SK-N-SH (cell line): ENCODE data around the gene TIMP2. TPM values are rescaled to one million over a fixed set of nuclear protein-coding genes. Genes with fewer than 3 reads are reported as not detected.

Experiments
- CTCF ChIA-PET: fragments of 300-600, 350-600 bp; formaldehyde crosslinking; extraction: SDS; loops from one replicate; lab custom pipeline; 2021; lab: Yijun Ruan, JAX
- POLR2A ChIA-PET: fragments of 350-600 bp; sonication (Branson Sonifier 250); formaldehyde crosslinking; extraction: SDS; loops from one replicate; lab custom pipeline; 2020; ENCODE audit warnings: antibody characterized with exemption, inconsistent platforms; lab: Yijun Ruan, JAX
- DNase-seq: peaks from one replicate; pipeline ENCODE4 v3.0.0; 2012
- H2AFZ ChIP-seq: fragments of 200-600 bp; sonication (generic); 2 replicates; pipeline ENCODE4 v1.8.1; 2016; ENCODE audit warnings: antibody characterized with exemption, mild to moderate bottlenecking, low read depth
- H3F3A ChIP-seq: fragments of 200-600 bp; sonication (generic); replicated peaks from 2 replicates; pipeline ENCODE3; 2016; ENCODE audit warnings: antibody characterized with exemption, mild to moderate bottlenecking; ENCODE audit not compliant: insufficient read depth
- H3K27ac ChIP-seq, 2 experiments: fragments of 200-500 bp in 1 of 2; fragments of 200-600 bp in 1 of 2; sonication (Bioruptor generic) in 1 of 2; sonication (generic), shearing (Covaris generic) in 1 of 2; 2 replicates each; pipeline versions ENCODE4 v1.5.1 to v1.6.1; 2014 to 2016; ENCODE audit warnings: low read depth in 2 of 2, inconsistent platforms in 1 of 2, low read length in 1 of 2, mild to moderate bottlenecking in 1 of 2, mixed read lengths in 1 of 2
- H3K27me3 ChIP-seq: fragments of 200-600 bp; sonication (generic), shearing (Covaris generic); 2 replicates; pipeline ENCODE4 v1.6.1; 2016; ENCODE audit warnings: mixed run types; ENCODE audit not compliant: insufficient read depth
- H3K36me3 ChIP-seq, 2 experiments: fragments of 200-500 bp in 1 of 2; fragments of 200-600 bp in 1 of 2; sonication (Bioruptor generic) in 1 of 2; sonication (generic) in 1 of 2; replicated peaks in 1 of 2; 2 replicates each; pipeline versions ENCODE3 to v1.5.1; 2014 to 2016; ENCODE audit warnings: low read length in 1 of 2, mild to moderate bottlenecking in 1 of 2; ENCODE audit not compliant: insufficient read depth in 2 of 2, control insufficient read depth in 1 of 2
- H3K4me1 ChIP-seq, 2 experiments: fragments of 200-500 bp in 1 of 2; fragments of 200-600 bp in 1 of 2; sonication (Bioruptor generic) in 1 of 2; sonication (generic), shearing (Covaris generic) in 1 of 2; 2 replicates each; pipeline versions ENCODE4 v1.5.1 to v1.6.1; 2014 to 2016; ENCODE audit warnings: low read depth in 1 of 2, low read length in 1 of 2, mixed run types in 1 of 2; ENCODE audit not compliant: insufficient read depth in 2 of 2, control insufficient read depth in 1 of 2
- H3K4me2 ChIP-seq: fragments of 200-600 bp; sonication (generic), shearing (Covaris generic); 2 replicates; pipeline ENCODE4 v1.6.1; 2017; ENCODE audit warnings: mixed run types
- H3K4me3 ChIP-seq, 2 experiments: fragments of 200-500 bp in 1 of 2; fragments of 200-600 bp in 1 of 2; sonication (Bioruptor generic) in 1 of 2; sonication (generic), shearing (Covaris generic) in 1 of 2; 2 replicates each; pipeline versions ENCODE4 v1.5.1 to v1.8.1; 2014 to 2016; ENCODE audit warnings: low read depth in 2 of 2, inconsistent platforms in 1 of 2, low read length in 1 of 2, mild to moderate bottlenecking in 1 of 2, mixed read lengths in 1 of 2, moderate library complexity in 1 of 2
- H3K79me2 ChIP-seq: fragments of 200-600 bp; sonication (generic); 2 replicates; pipeline ENCODE4 v1.8.1; 2017; ENCODE audit warnings: mild to moderate bottlenecking; ENCODE audit not compliant: insufficient read depth
- H3K9ac ChIP-seq: fragments of 200-600 bp; sonication (generic); 2 replicates; pipeline ENCODE4 v1.6.1; 2017; ENCODE audit warnings: mixed run types
- H3K9me2 ChIP-seq: fragments of 200-600 bp; sonication (generic); 2 replicates; pipeline ENCODE4 v1.6.1; 2017; ENCODE audit warnings: mixed run types
- H3K9me3 ChIP-seq: fragments of 200-600 bp; sonication (generic); 2 replicates; pipeline ENCODE4 v1.6.1; 2017; ENCODE audit warnings: mixed run types, mild to moderate bottlenecking, moderate library complexity
- H4K20me1 ChIP-seq: fragments of 200-600 bp; sonication (generic); 2 replicates; pipeline ENCODE4 v1.6.1; 2017; ENCODE audit warnings: mild to moderate bottlenecking, mixed run types; ENCODE audit not compliant: insufficient read depth
- CHD2 ChIP-seq: fragments of 150-350 bp; IDR thresholded peaks from 2 replicates; pipeline ENCODE4 v1.6.1; 2018; ENCODE audit warnings: low read length; ENCODE audit not compliant: partially characterized antibody
- ELF1 ChIP-seq: IDR thresholded peaks from 2 replicates; pipeline ENCODE4 v1.4.0; 2012
- EZH2phosphoT487 ChIP-seq: fragments of 200-600 bp; sonication (generic); IDR thresholded peaks from 2 replicates; pipeline ENCODE4 v1.6.1; 2017; ENCODE audit warnings: low read depth, mixed run types, mild to moderate bottlenecking, antibody characterized with exemption, moderate library complexity, borderline replicate concordance
- FOXJ3 ChIP-seq: sonication (generic); formaldehyde crosslinking; IDR thresholded peaks from 2 replicates; pipeline ENCODE4 v1.5.1; 2020; ENCODE audit warnings: mild to moderate bottlenecking, missing genetic modification reagents
- GABPA ChIP-seq: IDR thresholded peaks from 2 replicates; pipeline ENCODE4 v1.4.0; 2012; ENCODE audit warnings: low read depth, mild to moderate bottlenecking
- IRF3 ChIP-seq: fragments of 150-350 bp; IDR thresholded peaks from 2 replicates; pipeline ENCODE4 v1.6.1; 2016; ENCODE audit warnings: mild to moderate bottlenecking, low read depth, low read length
- MAX ChIP-seq: IDR thresholded peaks from 2 replicates; pipeline ENCODE4 v1.4.0; 2012; ENCODE audit warnings: low read depth
- NFIC ChIP-seq: IDR thresholded peaks from 2 replicates; pipeline ENCODE4 v1.4.0; 2012; ENCODE audit warnings: borderline replicate concordance
- NRF1 ChIP-seq: IDR thresholded peaks from 2 replicates; pipeline ENCODE4 v1.6.1; 2012; ENCODE audit warnings: low read depth, mild to moderate bottlenecking, low read length
- POLR2AphosphoS5 ChIP-seq: IDR thresholded peaks from 2 replicates; pipeline ENCODE4 v1.6.1; 2012; ENCODE audit warnings: low read depth, low read length
- RAD21 ChIP-seq: IDR thresholded peaks from 2 replicates; pipeline ENCODE4 v1.6.1; 2012; ENCODE audit warnings: mild to moderate bottlenecking, low read length
- RCOR1 ChIP-seq: fragments of 150-350 bp; IDR thresholded peaks from 2 replicates; pipeline ENCODE4 v1.6.1; 2017; ENCODE audit warnings: antibody characterized with exemption, low read length
- REST ChIP-seq: IDR thresholded peaks from 2 replicates; pipeline ENCODE4 v1.6.1; 2012; ENCODE audit warnings: mild to moderate bottlenecking, low read depth, low read length, moderate library complexity
- RXRA ChIP-seq: IDR thresholded peaks from 2 replicates; pipeline ENCODE4 v1.4.0; 2012; ENCODE audit warnings: low read depth, mild to moderate bottlenecking, borderline replicate concordance
- SMC3 ChIP-seq: IDR thresholded peaks from 2 replicates; pipeline ENCODE4 v1.6.1; 2012; ENCODE audit warnings: low read depth, low read length, improper control_type of control experiment
- TAF1 ChIP-seq: IDR thresholded peaks from 2 replicates; pipeline ENCODE4 v1.6.1; 2012; ENCODE audit warnings: low read depth, mild to moderate bottlenecking, low read length, moderate library complexity, borderline replicate concordance
- TEAD4 ChIP-seq: IDR thresholded peaks from 2 replicates; pipeline ENCODE4 v1.4.0; 2012; ENCODE audit warnings: mild to moderate bottlenecking, borderline replicate concordance; ENCODE audit not compliant: insufficient read depth
- USF2 ChIP-seq: fragments of 150-350 bp; IDR thresholded peaks from 2 replicates; pipeline ENCODE4 v1.6.1; 2017; ENCODE audit warnings: antibody characterized with exemption, low read length, low read depth, borderline replicate concordance
- YY1 ChIP-seq: IDR thresholded peaks from 2 replicates; pipeline ENCODE4 v1.4.0; 2012; ENCODE audit warnings: low read depth, mild to moderate bottlenecking
- WGBS: methylation state at CpG from one replicate; pipeline ENCODE4 v1.1.6; 2017; ENCODE audit warnings: low lambda C conversion rate; 5-methylcytosine and 5-hydroxymethylcytosine counted together
- polyA plus RNA-seq, 3 experiments: library from polyadenylated mRNA; depleted of rRNA; stranded (reverse); fragments of >200 nt; gene quantifications; 2 replicates each; pipeline ENCODE4 v1.2.3, GENCODE V29; 2012

The TIMP2 gene
- polyA plus RNA-seq, 1 of the 3 experiments (the other 2 are of a cell fraction), result 441 TPM

GRCh38 chr17:78805301-78805700 lies 119.9 kb downstream of the TIMP2 start:
- CTCF ChIA-PET, result interaction anchor here (0.8 to 2.2 kb wide), 3 partner anchors 17 to 240 kb away, joined by 4 to 8 read pairs (median 5); no protein-coding TSS in a partner anchor
- H3K4me1 ChIP-seq, result no peaks in the 10 kb centered on the region
- POLR2A ChIA-PET, result no interaction called here
- peaks cover 44% of the 10 kb centered on the region; the same call in 1 of the 2 replicates for H3K79me2 ChIP-seq
- no peaks in the 10 kb centered on the region for H3K27me3 ChIP-seq
- 95% methylated on average over 14 of the region's 14 CpGs for WGBS
- no peak overlapping the region for H3K4me2 ChIP-seq
- H3K9me3 ChIP-seq, result no peaks in the 10 kb centered on the region
- H2AFZ ChIP-seq, result no peak overlapping the region
- H3K36me3 ChIP-seq, result peaks cover 68 to 70% of the 10 kb centered on the region in 2 experiments
- peaks cover 4% of the 10 kb centered on the region for H4K20me1 ChIP-seq
- H3K4me3 ChIP-seq, result no peak overlapping the region
- no peak overlapping the region for H3K9ac ChIP-seq
- no peak for DNase-seq
- H3F3A ChIP-seq, result peaks cover 3% of the 10 kb centered on the region
- H3K27ac ChIP-seq, result no peak overlapping the region
- H3K9me2 ChIP-seq, result no peaks in the 10 kb centered on the region
- TF ChIP-seq USF2 (no peak), RAD21 (no peak), TAF1 (no peak), MAX (no peak), FOXJ3 (no peak), EZH2phosphoT487 (no peak), SMC3 (no peak), RCOR1 (no peak), CHD2 (no peak), NRF1 (no peak), REST (no peak), POLR2AphosphoS5 (no peak), YY1 (no peak), GABPA (no peak), NFIC (no peak), IRF3 (no peak), TEAD4 (no peak), RXRA (no peak), ELF1 (no peak)
